SW 1271 (cell line): ENCODE results near the gene ZDHHC1.

Source experiments
- DNase-seq, 2 experiments: peaks; one replicate each; lab custom pipeline; 2025; lab: John Stamatoyannopoulos, UW

ZDHHC1 gene

DNA sequence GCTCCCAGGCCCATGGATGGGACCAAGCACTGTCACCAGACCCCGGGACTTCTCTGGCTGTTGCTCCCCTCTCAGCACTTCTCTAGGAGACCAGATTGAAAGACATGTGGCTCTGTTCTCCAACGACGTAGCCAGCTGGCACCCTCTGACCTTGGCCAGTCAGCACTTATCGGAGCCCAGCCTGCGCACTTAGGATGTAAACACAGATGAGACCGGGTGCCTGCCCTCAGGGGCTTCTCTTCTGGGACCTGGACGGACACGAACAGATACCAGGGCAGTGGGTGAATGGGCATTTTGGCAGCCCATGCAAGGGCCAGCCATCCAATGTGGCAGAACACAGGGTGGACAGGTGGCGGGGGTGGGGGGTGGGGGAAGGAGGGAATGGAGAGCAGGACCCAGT, 6.6 kb downstream of the ZDHHC1 start:
- no peak for DNase-seq

DNA sequence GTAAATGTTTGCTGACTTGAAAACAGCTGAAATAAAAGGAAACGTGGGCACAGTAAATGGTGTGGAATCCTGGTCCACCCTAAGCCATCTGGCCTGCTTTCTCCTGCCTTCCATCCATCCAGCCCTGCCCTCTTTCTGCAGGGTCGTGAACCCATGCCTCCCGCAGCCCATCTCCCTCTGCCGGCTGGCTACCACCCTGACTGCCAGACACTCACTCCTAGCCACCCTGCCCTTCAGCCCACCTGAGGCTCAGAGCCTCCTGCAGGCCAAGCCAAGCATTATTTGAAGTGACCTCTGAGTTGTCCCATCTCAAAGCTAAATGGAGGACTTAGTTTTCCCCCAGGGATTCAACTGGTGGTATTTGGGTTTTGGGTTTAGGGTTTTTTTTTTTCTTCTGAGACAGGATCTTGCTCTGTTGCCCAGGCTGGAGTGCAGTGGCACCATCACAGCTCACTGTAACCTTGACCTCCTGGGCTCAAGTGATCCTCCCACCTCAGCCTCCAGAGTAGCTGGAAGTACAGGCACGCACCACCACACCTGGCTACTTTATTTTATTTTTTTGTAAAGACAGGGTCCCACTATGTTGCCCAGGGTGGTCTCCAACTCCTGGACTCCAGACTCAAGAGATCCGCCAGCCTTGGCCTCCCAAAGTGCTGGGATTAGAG, 8.4 kb downstream of the ZDHHC1 start:
- DNase-seq = no peak

- DNase-seq = no peak
Measured at GRCh38 chr16:67407176-67407787, 9.0 kb downstream of the ZDHHC1 start.

- DNase-seq = peak in 1 of 2 experiments; percentile 9
Measured at GRCh38 chr16:67406111-67406971, 9.9 kb downstream of the ZDHHC1 start.

DNA sequence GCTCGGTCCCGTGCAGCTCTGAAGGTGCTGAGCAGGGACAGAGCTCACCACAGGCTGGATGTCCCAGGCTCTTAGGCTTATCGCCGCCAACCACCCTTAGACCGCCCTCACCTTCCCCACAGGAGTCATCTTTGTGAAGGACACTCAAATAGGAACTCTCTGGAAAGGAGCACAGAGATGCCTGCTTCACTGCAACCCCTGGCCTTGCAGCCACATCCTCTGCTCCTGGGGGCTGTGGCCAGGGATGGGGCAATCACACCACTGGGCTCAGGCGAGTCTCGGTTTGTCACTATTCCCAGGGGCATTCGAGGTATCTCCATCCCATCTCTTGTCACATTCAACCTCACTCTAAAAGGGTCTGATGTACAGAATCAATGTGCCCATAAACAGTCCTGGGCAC, 10.9 kb downstream of the ZDHHC1 start:
- DNase-seq = no peak

DNA sequence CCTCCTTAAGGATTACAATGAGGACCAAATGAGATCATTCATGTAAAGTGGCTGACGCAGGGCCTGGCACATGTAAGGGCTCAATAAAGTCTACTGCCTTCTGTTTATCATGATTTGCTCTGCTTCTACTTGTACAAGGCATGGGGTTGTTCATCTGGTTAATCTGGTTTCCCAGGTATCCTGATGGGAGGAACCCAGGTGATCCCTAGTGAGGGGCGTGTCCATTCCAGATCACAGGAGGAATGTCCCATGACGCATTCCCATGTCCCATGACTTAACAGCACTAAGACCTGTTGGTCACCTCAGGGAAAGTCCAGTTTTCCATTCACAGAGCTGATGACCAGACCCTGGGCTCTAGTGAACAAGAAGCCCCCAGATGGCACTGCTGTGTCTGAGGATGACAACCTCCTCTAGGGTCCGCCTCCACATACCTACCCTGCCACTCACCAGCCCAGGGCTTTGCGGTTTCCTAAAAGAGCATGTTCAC, 11.5 kb downstream of the ZDHHC1 start:
- no peak for DNase-seq

- no peak for DNase-seq
Measured at GRCh38 chr16:67403976-67404555, 12.2 kb downstream of the ZDHHC1 start.

DNA sequence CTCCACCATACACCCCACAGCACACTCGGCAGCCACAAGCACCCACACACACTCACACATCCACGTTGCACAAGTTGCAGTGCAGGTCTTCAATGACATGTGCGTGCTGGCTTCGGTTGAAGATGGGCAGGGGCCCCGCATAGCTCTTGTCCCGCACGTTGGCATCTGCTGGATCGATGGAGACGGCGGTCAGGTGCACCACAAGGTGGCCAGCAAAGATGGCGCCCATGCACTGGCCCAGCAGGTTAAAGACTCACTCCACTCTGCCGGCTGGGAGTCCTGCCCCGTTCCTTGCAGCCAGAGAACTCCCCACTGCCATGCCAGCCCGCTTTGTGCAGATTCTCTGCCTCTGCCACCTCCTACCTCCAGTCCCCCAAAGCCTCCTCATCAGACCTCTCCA, 15.4 kb downstream of the ZDHHC1 start:
- no peak for DNase-seq

GRCh38 chr16:67399749-67400704, 16.2 kb downstream of the ZDHHC1 start:
- DNase-seq = no peak

- DNase-seq = no peak
Measured at GRCh38 chr16:67399218-67399733, 17.0 kb downstream of the ZDHHC1 start.

GRCh38 chr16:67398546-67399217, 17.6 kb downstream of the ZDHHC1 start:
- no peak for DNase-seq

DNA sequence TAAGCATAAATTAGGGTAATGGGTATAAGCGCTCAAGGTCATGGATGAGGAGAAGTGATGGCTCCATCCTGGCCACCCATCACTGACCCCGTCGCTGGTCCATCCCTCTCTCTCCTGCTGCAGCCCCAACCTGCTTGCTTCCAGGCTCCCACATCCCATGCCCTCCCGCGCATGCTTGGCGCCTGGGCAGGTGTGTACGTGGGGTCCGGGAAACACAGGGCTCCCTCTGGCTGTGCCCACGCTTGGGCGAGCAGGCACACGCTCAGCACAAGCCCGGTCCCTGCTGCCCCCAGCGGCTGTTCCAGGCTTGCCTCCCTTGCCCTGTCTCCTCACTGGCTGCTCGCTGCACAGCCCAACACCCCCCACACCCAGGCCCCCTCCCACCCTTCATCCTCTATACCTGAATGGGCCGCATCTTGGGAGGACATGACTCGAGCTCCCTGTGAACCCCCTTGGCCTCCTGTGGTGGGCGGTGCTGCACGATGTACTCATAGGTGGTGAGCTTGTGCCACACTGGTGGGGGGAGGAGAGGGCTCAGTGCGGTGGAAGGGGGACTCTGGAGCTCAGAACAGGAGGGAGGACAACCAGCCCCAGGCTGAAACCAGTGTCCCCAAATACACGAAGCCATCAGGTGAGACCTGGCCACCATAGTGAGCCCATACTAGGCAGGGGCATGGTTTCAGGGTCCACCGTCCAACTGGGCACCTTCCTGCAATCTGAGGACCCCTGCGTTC, 18.3 kb downstream of the ZDHHC1 start:
- no peak for DNase-seq

- DNase-seq = no peak
Measured at GRCh38 chr16:67397036-67397801, 19.1 kb downstream of the ZDHHC1 start.

- peak in 1 of 2 experiments; percentile 34 for DNase-seq
Measured at GRCh38 chr16:67396159-67397035, 19.9 kb downstream of the ZDHHC1 start.

- DNase-seq = no peak
Measured at GRCh38 chr16:67395458-67396158, 20.7 kb downstream of the ZDHHC1 start.

- DNase-seq = no peak
Measured at GRCh38 chr16:67395105-67395457, 21.2 kb downstream of the ZDHHC1 start.
